HG03565 (cell line): ENCODE results near the gene MIGA2.
"Not testable (repeated sequence)": the region's sequence is repeated elsewhere in the genome, so short reads cannot be mapped to it uniquely, and the experiment has no call there.

ENCODE experiments used
- ATAC-seq: cut with Tn5 transposase; IDR thresholded peaks from one replicate; pipeline ENCODE4 v1.9.1; 2021; ENCODE audit warnings: mild to moderate bottlenecking, moderate library complexity; ENCODE audit not compliant: unreplicated experiment

MIGA2 gene

GRCh38 chr9:129011170-129011569 is 25.3 kb upstream of the MIGA2 start:
- ATAC-seq, result no peak

GRCh38 chr9:129011761-129012181 is 24.7 kb upstream of the MIGA2 start:
- no peak for ATAC-seq

- ATAC-seq, result no peak
Measured at GRCh38 chr9:129012343-129012742, 24.1 kb upstream of the MIGA2 start.

GRCh38 chr9:129012893-129013448 is 23.5 kb upstream of the MIGA2 start:
- ATAC-seq, result no peak

GRCh38 chr9:129013674-129014073 is 22.8 kb upstream of the MIGA2 start:
- no peak for ATAC-seq

- ATAC-seq, result no peak
Measured at GRCh38 chr9:129014124-129014523, 22.3 kb upstream of the MIGA2 start.

- ATAC-seq, result no peak
Measured at GRCh38 chr9:129014608-129015007, 21.8 kb upstream of the MIGA2 start.

- ATAC-seq, result no peak
Measured at GRCh38 chr9:129021091-129021490, 15.3 kb upstream of the MIGA2 start.

GRCh38 chr9:129022037-129022436 is 14.4 kb upstream of the MIGA2 start:
- no peak for ATAC-seq

GRCh38 chr9:129023036-129023907 is 13.2 kb upstream of the MIGA2 start:
- ATAC-seq, result no peak

- ATAC-seq, result no peak
Measured at GRCh38 chr9:129023908-129024233, 12.6 kb upstream of the MIGA2 start.

- no peak for ATAC-seq
Measured at GRCh38 chr9:129026442-129027223, 9.8 kb upstream of the MIGA2 start.

- no peak for ATAC-seq
Measured at GRCh38 chr9:129027224-129027684, 9.2 kb upstream of the MIGA2 start.

- no peak for ATAC-seq
Measured at GRCh38 chr9:129027685-129028191, 8.7 kb upstream of the MIGA2 start.

- ATAC-seq, result peak; percentile 66
Measured at GRCh38 chr9:129028192-129028966, 8.0 kb upstream of the MIGA2 start, which contains the start of gene SH3GLB2. Gene SH3GLB2, minus strand, starts transcription at chr9:129028331. Its CDS starts 177 bp downstream, at chr9:129028154.

GRCh38 chr9:129030191-129030590 is 6.2 kb upstream of the MIGA2 start:
- ATAC-seq, result no peak

- no peak for ATAC-seq
Measured at GRCh38 chr9:129031514-129031913, 4.9 kb upstream of the MIGA2 start.

- no peak for ATAC-seq
Measured at GRCh38 chr9:129032541-129033159, 3.8 kb upstream of the MIGA2 start.

GRCh38 chr9:129033216-129033615 is 3.2 kb upstream of the MIGA2 start:
- ATAC-seq, result no peak

- not testable (repeated sequence) for ATAC-seq
Measured at GRCh38 chr9:129035838-129036237, 588 bp upstream of the MIGA2 start.
